Esophagus squamous epithelium (tissue), 5 donors: Measurements from ENCODE around the gene SLC22A7. TPM values are rescaled to one million over a fixed set of nuclear protein-coding genes. Genes with fewer than 3 reads are reported as not detected.

Experiments used
- DNase-seq: peaks from one replicate; lab custom pipeline; 2025; lab: John Stamatoyannopoulos, UW
- H3K27ac ChIP-seq, 4 donors: fragments of 200-600 bp; sonication (generic); one replicate each; pipeline ENCODE4 v1.5.1; 2016 to 2019; ENCODE audit warnings: mild to moderate bottlenecking in 1 of 4
- H3K27me3 ChIP-seq, 4 donors: fragments of 200-600 bp; sonication (generic); 1 replicate in 3 of 4; 2 replicates in 1 of 4; pipeline versions ENCODE4 v1.5.1 to v1.6.0; 2017 to 2021; ENCODE audit warnings: antibody characterized with exemption in 1 of 4
- H3K36me3 ChIP-seq, 3 donors: fragments of 200-600 bp; sonication (generic); one replicate each; pipeline ENCODE4 v1.5.1; 2016 to 2019
- H3K4me1 ChIP-seq, 3 donors: fragments of 200-600 bp; sonication (generic); one replicate each; pipeline ENCODE4 v1.5.1; 2017 to 2019
- H3K4me3 ChIP-seq, 4 donors: fragments of 200-600 bp; sonication (generic); 1 replicate in 3 of 4; 2 replicates in 1 of 4; pipeline ENCODE4 v1.5.1; 2016 to 2019; ENCODE audit warnings: mild to moderate bottlenecking in 2 of 4, moderate library complexity in 1 of 4
- H3K9me3 ChIP-seq, 3 donors: fragments of 200-600 bp; sonication (generic); one replicate each; pipeline ENCODE4 v1.5.1; 2016 to 2019
- CTCF ChIP-seq, 6 experiments: fragments of 450-650 bp in 4 of 6; fragments of 200-600 bp in 2 of 6; sonication (generic) in 2 of 6; IDR thresholded peaks; one replicate each; pipeline ENCODE4 v1.5.1; 2016 to 2019; ENCODE audit warnings: antibody characterized with exemption in 6 of 6, mild to moderate bottlenecking in 4 of 6, moderate library complexity in 4 of 6
- POLR2A ChIP-seq, 4 donors: fragments of 450-650 bp; IDR thresholded peaks; one replicate each; pipeline ENCODE4 v1.6.1; 2017; ENCODE audit warnings: antibody characterized with exemption in 4 of 4, mild to moderate bottlenecking in 4 of 4, moderate library complexity in 3 of 4
- WGBS, 2 donors: methylation state at CpG; one replicate each; pipeline ENCODE4 v1.1.5; 2018; 5-methylcytosine and 5-hydroxymethylcytosine counted together
- intact Hi-C: fragments of 100-400 bp; cut with DNase I; formaldehyde crosslinking; loops from one replicate; pipeline ENCODE4 v1.15.0; 2022
- total RNA-seq, 4 donors: library from RNA; depleted of rRNA; stranded (reverse); fragments of >200 nt; gene quantifications; one replicate each; pipeline ENCODE4 v1.1.0, GENCODE V29; 2016
- donor health status: DM: yes; HTN: yes; CAD: no.

Gene SLC22A7
- total RNA-seq = not detected

- DNase-seq = no peak
- intact Hi-C loops = no loop called here
- Histone ChIP-seq H3K4me1 (no peaks in the 10 kb centered on the region), H3K27ac (no peak within 1 kb of the TSS), H3K27me3 (peaks cover 0 to 52% (median 2%) of the 10 kb centered on the region in 4 donors), H3K36me3 (no peaks in the 10 kb centered on the region), H3K9me3 (no peaks in the 10 kb centered on the region), H3K4me3 (no peak within 1 kb of the TSS)
- 75 to 76% methylated on average over 3 to 7 of the region's 10 CpGs for WGBS, 2 donors
- no peak for TF ChIP-seq POLR2A (IDR thresholded peaks at IDR 0.05)
- TF ChIP-seq CTCF (IDR thresholded peaks at IDR 0.05) = no peak
These were observed at the start of gene SLC22A7 for GRCh38 chr6:43297644-43298564. SLC22A7 (plus strand) TSS chr6:43298260; CDS start chr6:43298359, 99 bp downstream.

- Histone ChIP-seq H3K4me3 (no peak overlapping the region), H3K27me3 (peaks cover 0 to 70% (median 0%) of the 10 kb centered on the region in 4 donors)
These were observed 49.3 kb upstream of the SLC22A7 start for GRCh38 chr6:43248791-43249190.

GRCh38 chr6:43250992-43251373 lies 47.1 kb upstream of the SLC22A7 start:
- no peaks in the 10 kb centered on the region for H3K9me3 ChIP-seq
- WGBS, 2 donors = 6 to 27% methylated on average over 7 to 8 of the region's 8 CpGs
- peaks cover 5 to 23% (median 11%) of the 10 kb centered on the region in 3 donors for H3K4me1 ChIP-seq
- peaks cover 0 to 69% (median 0%) of the 10 kb centered on the region in 4 donors for H3K27me3 ChIP-seq
- no peaks in the 10 kb centered on the region for H3K36me3 ChIP-seq
- intact Hi-C loops = no loop called here
- no peak overlapping the region for H3K27ac ChIP-seq
- TF ChIP-seq POLR2A (IDR thresholded peaks at IDR 0.05) (no peak), CTCF (IDR thresholded peaks at IDR 0.05) (no peak)
- DNase-seq = no peak
- no peak overlapping the region for H3K4me3 ChIP-seq

More at GRCh38 chr6:43248791-43249190, 49.3 kb upstream of the SLC22A7 start:
- Histone ChIP-seq H3K27ac (no peak overlapping the region), H3K36me3 (no peaks in the 10 kb centered on the region), H3K9me3 (no peaks in the 10 kb centered on the region), H3K4me1 (peaks cover 5 to 23% (median 11%) of the 10 kb centered on the region in 3 donors)
- TF ChIP-seq POLR2A (IDR thresholded peaks at IDR 0.05) = no peak
- TF ChIP-seq CTCF (IDR thresholded peaks at IDR 0.05) = no peak
- no peak for DNase-seq
- intact Hi-C loops = no loop called here

GRCh38 chr6:43253401-43253800 lies 44.7 kb upstream of the SLC22A7 start:
- H3K9me3 ChIP-seq = no peaks in the 10 kb centered on the region
- H3K4me3 ChIP-seq = no peak overlapping the region
- peaks cover 0 to 74% (median 0%) of the 10 kb centered on the region in 4 donors for H3K27me3 ChIP-seq
- no peak for DNase-seq
- TF ChIP-seq CTCF (IDR thresholded peaks at IDR 0.05) = no peak
- TF ChIP-seq POLR2A (IDR thresholded peaks at IDR 0.05) = no peak
- H3K36me3 ChIP-seq = no peaks in the 10 kb centered on the region
- H3K27ac ChIP-seq = no peak overlapping the region
- WGBS, 2 donors = 97% methylated on average over 8 of the region's 11 CpGs; no CpG with 5 or more reads in 1 of the 2 donors
- H3K4me1 ChIP-seq = peaks cover 0 to 5% (median 0%) of the 10 kb centered on the region in 3 donors
- intact Hi-C loops = no loop called here
